Smooth muscle cell (in vitro differentiated cells): Measurements from ENCODE around the gene SYP. TPM values are rescaled to one million over a fixed set of nuclear protein-coding genes. Genes with fewer than 3 reads are reported as not detected.

Experiments
- DNase-seq: peaks from one replicate; lab custom pipeline; 2025; ENCODE audit not compliant: unreplicated experiment; lab: John Stamatoyannopoulos, UW
- H2AFZ ChIP-seq: fragments of 200-600 bp; sonication (generic); 2 replicates; pipeline ENCODE4 v1.6.0; 2016; ENCODE audit warnings: antibody characterized with exemption, low read depth, mild to moderate bottlenecking
- H3F3A ChIP-seq: fragments of 200-600 bp; sonication (generic); 2 replicates; pipeline ENCODE4 v1.6.0; 2017; ENCODE audit warnings: antibody characterized with exemption, low read depth
- H3K27ac ChIP-seq: fragments of 200-600 bp; sonication (generic); 2 replicates; pipeline ENCODE4 v1.5.1; 2016; ENCODE audit warnings: low read depth, mild to moderate bottlenecking
- H3K27me3 ChIP-seq: fragments of 200-600 bp; sonication (generic); 2 replicates; pipeline ENCODE4 v1.6.1; 2016; ENCODE audit warnings: low read depth, mild to moderate bottlenecking
- H3K36me3 ChIP-seq: fragments of 200-600 bp; sonication (generic); 2 replicates; pipeline ENCODE4 v1.5.1; 2016; ENCODE audit warnings: low read depth
- H3K4me1 ChIP-seq: fragments of 200-600 bp; sonication (generic); 2 replicates; pipeline ENCODE4 v1.5.1; 2016; ENCODE audit warnings: low read depth
- H3K4me2 ChIP-seq: fragments of 200-600 bp; sonication (generic); 2 replicates; pipeline ENCODE4 v1.6.0; 2016; ENCODE audit warnings: mild to moderate bottlenecking
- H3K4me3 ChIP-seq: fragments of 200-600 bp; sonication (generic); 2 replicates; pipeline ENCODE4 v1.5.1; 2016; ENCODE audit warnings: mild to moderate bottlenecking
- H3K79me2 ChIP-seq: fragments of 200-600 bp; sonication (generic); 2 replicates; pipeline ENCODE4 v1.6.0; 2016; ENCODE audit warnings: low read depth, mild to moderate bottlenecking
- H3K9ac ChIP-seq: fragments of 200-600 bp; sonication (generic); 2 replicates; pipeline ENCODE4 v1.6.0; 2016; ENCODE audit warnings: low read depth
- H3K9me3 ChIP-seq: fragments of 200-600 bp; sonication (generic); replicated peaks from 2 replicates; pipeline ENCODE4 v1.5.1; 2016; ENCODE audit warnings: low read depth
- H4K20me1 ChIP-seq: fragments of 200-600 bp; sonication (generic); 2 replicates; pipeline ENCODE4 v1.6.0; 2016; ENCODE audit warnings: low read depth
- WGBS: methylation state at CpG from one replicate; pipeline ENCODE4 v1.1.7; 2016; ENCODE audit warnings: low lambda C conversion rate; 5-methylcytosine and 5-hydroxymethylcytosine counted together
- polyA plus RNA-seq: library from polyadenylated mRNA; unstranded; fragments of >200 nt; fragmentation: Nextera tagmentation; extraction: Ambion mirVana; gene quantifications from 2 replicates; pipeline ENCODE4 v1.2.1, GENCODE V29; 2016
- total RNA-seq: library from RNA; depleted of rRNA; stranded (reverse); fragments of >200 nt; gene quantifications from 2 replicates; pipeline ENCODE4 v1.2.3, GENCODE V29; 2014
- TF ChIP-seq, protein P1 (sequence below): fragments of 200-600 bp; sonication (generic); IDR thresholded peaks from 2 replicates; pipeline ENCODE4 v1.5.1; 2017; ENCODE audit warnings: borderline replicate concordance, mild to moderate bottlenecking, antibody characterized with exemption; ENCODE audit not compliant: insufficient read depth, poor library complexity, severe bottlenecking

The SYP gene
- total and polyA plus RNA-seq, 2 experiments from 2014 or later = not detected

DNA sequence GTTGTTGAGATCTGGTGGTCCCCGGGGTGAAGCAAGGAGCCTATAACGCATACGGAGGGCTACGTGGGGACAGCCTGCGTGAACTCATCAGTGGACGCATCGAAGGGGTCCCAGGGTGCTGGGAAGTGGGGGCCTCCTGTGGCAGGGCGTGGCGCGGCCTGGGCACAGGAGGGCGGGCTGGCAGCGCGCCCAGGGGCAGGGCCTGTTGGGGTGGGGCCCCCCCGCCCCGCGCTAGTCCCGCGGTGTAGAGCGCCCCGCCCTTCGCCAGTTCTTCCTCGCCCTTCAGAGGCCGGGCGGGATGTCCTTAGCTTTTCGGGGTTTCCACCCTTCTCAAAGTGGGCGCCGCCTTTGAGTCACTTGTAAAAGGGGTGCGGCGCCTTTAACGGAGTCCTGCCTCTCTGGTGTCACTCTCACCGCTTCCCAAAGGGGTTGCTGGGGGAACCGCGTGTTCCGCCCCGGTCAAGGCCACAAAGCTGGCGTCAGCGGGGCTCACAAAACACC lies 27.7 kb downstream of the SYP start:
- Histone ChIP-seq H3K27me3 (no peaks in the 10 kb centered on the region), H2AFZ (no peak overlapping the region), H3K79me2 (peaks cover 13% of the 10 kb centered on the region), H3K4me3 (peak overlapping the region; percentile 61), H3K9me3 (no peaks in the 10 kb centered on the region), H3K27ac (peak overlapping the region; percentile 67), H3K36me3 (no peaks in the 10 kb centered on the region), H3K9ac (peak overlapping the region; percentile 57), H4K20me1 (peaks cover 10% of the 10 kb centered on the region), H3K4me1 (no peaks in the 10 kb centered on the region), H3K4me2 (peak overlapping the region; percentile 86), H3F3A (peaks cover 4% of the 10 kb centered on the region)
- no peak for DNase-seq
- TF ChIP-seq, protein P1, sequence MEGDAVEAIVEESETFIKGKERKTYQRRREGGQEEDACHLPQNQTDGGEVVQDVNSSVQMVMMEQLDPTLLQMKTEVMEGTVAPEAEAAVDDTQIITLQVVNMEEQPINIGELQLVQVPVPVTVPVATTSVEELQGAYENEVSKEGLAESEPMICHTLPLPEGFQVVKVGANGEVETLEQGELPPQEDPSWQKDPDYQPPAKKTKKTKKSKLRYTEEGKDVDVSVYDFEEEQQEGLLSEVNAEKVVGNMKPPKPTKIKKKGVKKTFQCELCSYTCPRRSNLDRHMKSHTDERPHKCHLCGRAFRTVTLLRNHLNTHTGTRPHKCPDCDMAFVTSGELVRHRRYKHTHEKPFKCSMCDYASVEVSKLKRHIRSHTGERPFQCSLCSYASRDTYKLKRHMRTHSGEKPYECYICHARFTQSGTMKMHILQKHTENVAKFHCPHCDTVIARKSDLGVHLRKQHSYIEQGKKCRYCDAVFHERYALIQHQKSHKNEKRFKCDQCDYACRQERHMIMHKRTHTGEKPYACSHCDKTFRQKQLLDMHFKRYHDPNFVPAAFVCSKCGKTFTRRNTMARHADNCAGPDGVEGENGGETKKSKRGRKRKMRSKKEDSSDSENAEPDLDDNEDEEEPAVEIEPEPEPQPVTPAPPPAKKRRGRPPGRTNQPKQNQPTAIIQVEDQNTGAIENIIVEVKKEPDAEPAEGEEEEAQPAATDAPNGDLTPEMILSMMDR = no peak
- WGBS = 43% methylated on average over 19 of the region's 37 CpGs

DNA sequence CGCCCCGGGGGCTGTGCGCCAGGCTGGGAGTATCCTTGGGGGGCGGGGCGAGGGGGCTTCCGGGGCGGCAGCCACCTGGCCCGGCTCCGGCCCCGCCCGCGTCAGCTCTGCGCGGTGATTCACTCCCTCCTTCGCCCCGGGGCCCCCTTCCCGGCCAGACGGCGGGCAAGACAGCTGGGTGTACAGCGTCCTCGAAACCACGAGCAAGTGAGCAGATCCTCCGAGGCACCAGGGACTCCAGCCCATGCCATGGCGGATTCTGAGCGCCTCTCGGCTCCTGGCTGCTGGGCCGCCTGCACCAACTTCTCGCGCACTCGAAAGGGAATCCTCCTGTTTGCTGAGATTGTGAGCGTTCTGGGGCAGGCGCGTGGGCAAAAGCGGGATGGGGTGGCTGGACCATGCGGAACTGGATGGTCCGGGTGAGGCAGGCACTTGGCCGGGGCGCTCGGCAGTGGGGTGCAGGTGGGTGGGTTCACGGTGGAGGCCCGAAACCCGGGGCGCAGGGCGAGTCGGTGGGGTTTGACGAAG lies 28.2 kb downstream of the SYP start, which contains the start of gene PLP2:
TSS of gene PLP2 (plus strand) at position 147 of the 528 bp plus-strand sequence. CDS start at position 250, 103 bp downstream.
- Histone ChIP-seq H3K9ac (peak within 1 kb of the TSS; percentile 57), H3F3A (peaks cover 4% of the 10 kb centered on the region), H3K79me2 (peaks cover 13% of the 10 kb centered on the region), H3K9me3 (no peaks in the 10 kb centered on the region), H3K27me3 (no peaks in the 10 kb centered on the region), H4K20me1 (peaks cover 10% of the 10 kb centered on the region), H3K36me3 (no peaks in the 10 kb centered on the region), H3K4me1 (peaks cover 4% of the 10 kb centered on the region), H3K4me3 (peak within 1 kb of the TSS; percentile 61), H3K4me2 (peak within 1 kb of the TSS; percentile 86), H3K27ac (peak within 1 kb of the TSS; percentile 67), H2AFZ (no peak within 1 kb of the TSS)
- TF ChIP-seq, protein P1 = no peak
- 46% methylated on average over 40 of the region's 46 CpGs for WGBS
- peak; percentile 12 for DNase-seq

DNA sequence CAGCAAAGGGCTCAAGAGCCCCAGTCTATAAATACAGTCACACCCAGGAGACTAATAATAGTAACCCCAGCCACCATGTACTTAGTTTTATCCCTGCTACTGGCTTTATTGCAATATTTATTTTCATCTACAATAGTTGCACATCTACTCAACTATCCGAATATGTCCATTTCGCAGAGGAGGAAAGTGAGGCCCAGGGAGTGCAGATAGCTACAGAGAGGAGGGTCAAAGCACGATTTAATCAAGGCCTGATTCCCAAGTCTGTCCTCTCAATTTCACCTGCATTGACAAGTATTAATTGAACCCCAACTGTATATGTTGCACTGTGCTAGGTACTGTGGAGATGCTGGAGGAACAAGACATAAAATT lies 32.3 kb downstream of the SYP start:
- peaks cover 5% of the 10 kb centered on the region for H3K4me1 ChIP-seq
- peaks cover 1% of the 10 kb centered on the region for H4K20me1 ChIP-seq
- H3K4me2 ChIP-seq = peak overlapping the region; percentile 79
- H3K27ac ChIP-seq = peak overlapping the region; percentile 84
- no peaks in the 10 kb centered on the region for H3K36me3 ChIP-seq
- no peaks in the 10 kb centered on the region for H3K27me3 ChIP-seq
- TF ChIP-seq, protein P1 = no peak
- WGBS = 82% methylated on average over 3 of the region's 3 CpGs
- H3K9ac ChIP-seq = peak overlapping the region; percentile 10
- no peaks in the 10 kb centered on the region for H3K9me3 ChIP-seq
- DNase-seq = no peak
- peaks cover 2% of the 10 kb centered on the region for H3K79me2 ChIP-seq
- H2AFZ ChIP-seq = no peak overlapping the region
- peaks cover 4% of the 10 kb centered on the region for H3F3A ChIP-seq
- peak overlapping the region; percentile 29 for H3K4me3 ChIP-seq
